ENCODE data around the gene LMOD1. TPM values are rescaled to one million over a fixed set of nuclear protein-coding genes. Genes with fewer than 3 reads are reported as not detected.
A peak's percentile ranks its signal among the peaks of the same experiment; 100 is the strongest.
"Not testable (repeated sequence)": the region's sequence is repeated elsewhere in the genome, so short reads cannot be mapped to it uniquely, and the experiment has no call there.

The LMOD1 gene
- polyA plus RNA-seq, 1 donor from 2014 or later, result not detected

GRCh38 chr1:201912832-201913231, 33.5 kb downstream of the LMOD1 start:
- H3K9me3 Mint-ChIP-seq, result no peaks in the 10 kb centered on the region

GRCh38 chr1:201911826-201912571, 34.3 kb downstream of the LMOD1 start:
- Mint-ChIP-seq H3K4me1 (peaks cover 0 to 1% (median 0%) of the 10 kb centered on the region in 3 donors), H3K27me3 (peaks cover 8% of the 10 kb centered on the region), H3K36me3 (no peaks in the 10 kb centered on the region), H3K9me3 (no peaks in the 10 kb centered on the region), H3K27ac (no peak overlapping the region), H3K4me3 (no peak overlapping the region)

More at GRCh38 chr1:201912832-201913231, 33.5 kb downstream of the LMOD1 start:
- Mint-ChIP-seq H3K36me3 (no peaks in the 10 kb centered on the region), H3K27ac (no peak overlapping the region), H3K4me3 (no peak overlapping the region), H3K4me1 (peaks cover 0 to 1% (median 0%) of the 10 kb centered on the region in 3 donors), H3K27me3 (peaks cover 8% of the 10 kb centered on the region)

GRCh38 chr1:201907621-201908020, 38.7 kb downstream of the LMOD1 start:
- Mint-ChIP-seq H3K4me3 (no peak overlapping the region), H3K27ac (no peak overlapping the region), H3K4me1 (no peaks in the 10 kb centered on the region)

GRCh38 chr1:201906336-201906735, 40.0 kb downstream of the LMOD1 start:
- H3K9me3 Mint-ChIP-seq, result no peaks in the 10 kb centered on the region
- H3K4me1 Mint-ChIP-seq, result no peaks in the 10 kb centered on the region
- no peak overlapping the region for H3K27ac Mint-ChIP-seq
- H3K36me3 Mint-ChIP-seq, result no peaks in the 10 kb centered on the region
- H3K27me3 Mint-ChIP-seq, result peaks cover 2% of the 10 kb centered on the region
- no peak overlapping the region for H3K4me3 Mint-ChIP-seq

More at GRCh38 chr1:201907621-201908020, 38.7 kb downstream of the LMOD1 start:
- H3K27me3 Mint-ChIP-seq, result peaks cover 2% of the 10 kb centered on the region
- no peaks in the 10 kb centered on the region for H3K9me3 Mint-ChIP-seq
- no peaks in the 10 kb centered on the region for H3K36me3 Mint-ChIP-seq

- Mint-ChIP-seq H3K4me1 (no peaks in the 10 kb centered on the region), H3K4me3 (no peak overlapping the region), H3K9me3 (peaks cover 0 to under 1% (median 0%) of the 10 kb centered on the region in 3 donors), H3K36me3 (no peaks in the 10 kb centered on the region), H3K27me3 (peaks cover 2% of the 10 kb centered on the region), H3K27ac (no peak overlapping the region)
Observed at GRCh38 chr1:201905234-201905890, 41.0 kb downstream of the LMOD1 start.

GRCh38 chr1:201904579-201904978, 41.8 kb downstream of the LMOD1 start:
- Mint-ChIP-seq H3K4me3 (no peak overlapping the region), H3K4me1 (no peaks in the 10 kb centered on the region), H3K36me3 (no peaks in the 10 kb centered on the region), H3K9me3 (peaks cover 0 to 2% (median 0%) of the 10 kb centered on the region in 3 donors), H3K27me3 (peaks cover 3% of the 10 kb centered on the region), H3K27ac (no peak overlapping the region)

GRCh38 chr1:201903135-201903534, 43.2 kb downstream of the LMOD1 start:
- H3K9me3 Mint-ChIP-seq, result peaks cover 0 to 2% (median 0%) of the 10 kb centered on the region in 3 donors
- H3K36me3 Mint-ChIP-seq, result no peaks in the 10 kb centered on the region
- H3K27me3 Mint-ChIP-seq, result peaks cover 3% of the 10 kb centered on the region
- H3K4me3 Mint-ChIP-seq, result no peak overlapping the region
- H3K27ac Mint-ChIP-seq, result no peak overlapping the region
- no peaks in the 10 kb centered on the region for H3K4me1 Mint-ChIP-seq

- no peak overlapping the region for H3K27ac Mint-ChIP-seq
- no peaks in the 10 kb centered on the region for H3K4me1 Mint-ChIP-seq
- no peaks in the 10 kb centered on the region for H3K36me3 Mint-ChIP-seq
- H3K4me3 Mint-ChIP-seq, result no peak overlapping the region
- peaks cover 0 to 2% (median 0%) of the 10 kb centered on the region in 3 donors for H3K9me3 Mint-ChIP-seq
- peaks cover 3% of the 10 kb centered on the region for H3K27me3 Mint-ChIP-seq
Observed at GRCh38 chr1:201902198-201902597, 44.1 kb downstream of the LMOD1 start.

- not testable (repeated sequence) for H3K9me3 Mint-ChIP-seq, H3K27me3 Mint-ChIP-seq, H3K4me1 Mint-ChIP-seq, H3K36me3 Mint-ChIP-seq, H3K4me3 Mint-ChIP-seq, H3K27ac Mint-ChIP-seq
Observed at GRCh38 chr1:201901036-201901435, 45.3 kb downstream of the LMOD1 start.

GRCh38 chr1:201900476-201900875, 45.9 kb downstream of the LMOD1 start:
- Mint-ChIP-seq H3K36me3 (no peaks in the 10 kb centered on the region), H3K4me1 (peaks cover 0 to 5% (median 4%) of the 10 kb centered on the region in 3 donors), H3K27ac (no peak overlapping the region), H3K4me3 (no peak overlapping the region), H3K27me3 (peaks cover 4% of the 10 kb centered on the region), H3K9me3 (peaks cover 0 to 2% (median 0%) of the 10 kb centered on the region in 3 donors)

GRCh38 chr1:201899683-201900429, 46.5 kb downstream of the LMOD1 start:
- H3K9me3 Mint-ChIP-seq, result peaks cover 0 to 2% (median 0%) of the 10 kb centered on the region in 3 donors
- peaks cover 0 to 5% (median 4%) of the 10 kb centered on the region in 3 donors for H3K4me1 Mint-ChIP-seq
- H3K4me3 Mint-ChIP-seq, result no peak overlapping the region
- no peaks in the 10 kb centered on the region for H3K36me3 Mint-ChIP-seq
- H3K27ac Mint-ChIP-seq, result no peak overlapping the region
- peaks cover 4% of the 10 kb centered on the region for H3K27me3 Mint-ChIP-seq

- Mint-ChIP-seq H3K9me3 (peaks cover 0 to 2% (median 0%) of the 10 kb centered on the region in 3 donors), H3K4me1 (peaks cover 0 to 5% (median 4%) of the 10 kb centered on the region in 3 donors), H3K27ac (no peak overlapping the region), H3K4me3 (no peak overlapping the region), H3K27me3 (peaks cover 6% of the 10 kb centered on the region), H3K36me3 (no peaks in the 10 kb centered on the region)
Observed at GRCh38 chr1:201898992-201899391, 47.4 kb downstream of the LMOD1 start.

- Mint-ChIP-seq H3K36me3 (no peaks in the 10 kb centered on the region), H3K9me3 (peaks cover 0 to 2% (median 0%) of the 10 kb centered on the region in 3 donors), H3K4me3 (no peak overlapping the region), H3K27me3 (peaks cover 6% of the 10 kb centered on the region), H3K27ac (no peak overlapping the region), H3K4me1 (peaks cover 0 to 5% (median 4%) of the 10 kb centered on the region in 3 donors)
Observed at GRCh38 chr1:201898240-201898894, 48.0 kb downstream of the LMOD1 start.

GRCh38 chr1:201896951-201897391, 49.4 kb downstream of the LMOD1 start:
- Mint-ChIP-seq H3K4me3 (peak overlapping the region in 1 of 4 donors; percentile 45), H3K4me1 (peaks cover 0 to 5% (median 4%) of the 10 kb centered on the region in 3 donors), H3K27me3 (peaks cover 10% of the 10 kb centered on the region), H3K9me3 (peaks cover 0 to 2% (median 0%) of the 10 kb centered on the region in 3 donors), H3K36me3 (no peaks in the 10 kb centered on the region), H3K27ac (no peak overlapping the region)

Measured in IgD-negative memory B cell (primary cell).